Loucy (cell line): ENCODE measurements around the gene PALM3.
A peak's percentile ranks its signal among the peaks of the same experiment; 100 is the strongest.

ENCODE experiments used
- H2AFZ ChIP-seq: fragments of 200-600 bp; sonication (generic); 2 replicates; pipeline ENCODE4 v1.6.0; 2016; ENCODE audit warnings: antibody characterized with exemption, mild to moderate bottlenecking, low read length, moderate library complexity
- H3F3A ChIP-seq: fragments of 200-600 bp; 2 replicates; pipeline ENCODE4 v1.6.0; 2016; ENCODE audit warnings: antibody characterized with exemption, low read depth, mild to moderate bottlenecking
- H3K27me3 ChIP-seq: fragments of 200-600 bp; sonication (generic); 2 replicates; pipeline ENCODE4 v1.6.1; 2014; ENCODE audit warnings: low read length, mild to moderate bottlenecking; ENCODE audit not compliant: insufficient read depth, poor library complexity, severe bottlenecking
- H3K36me3 ChIP-seq: fragments of 200-600 bp; sonication (generic); 2 replicates; pipeline ENCODE4 v1.6.1; 2016; ENCODE audit warnings: low read length; ENCODE audit not compliant: insufficient read depth
- H3K4me1 ChIP-seq: fragments of 200-600 bp; sonication (generic); 2 replicates; pipeline ENCODE4 v1.5.1; 2014; ENCODE audit warnings: low read length, mild to moderate bottlenecking; ENCODE audit not compliant: insufficient read depth, poor library complexity, severe bottlenecking
- H3K4me2 ChIP-seq: fragments of 200-600 bp; sonication (generic); 2 replicates; pipeline ENCODE4 v1.6.0; 2014; ENCODE audit warnings: antibody characterized with exemption, low read length, low read depth, mild to moderate bottlenecking; ENCODE audit not compliant: poor library complexity, severe bottlenecking
- H3K4me3 ChIP-seq: fragments of 200-600 bp; sonication (generic); 2 replicates; pipeline ENCODE4 v1.5.1; 2014; ENCODE audit warnings: low read length, mild to moderate bottlenecking, mixed read lengths; ENCODE audit not compliant: poor library complexity, severe bottlenecking
- H3K79me2 ChIP-seq: fragments of 200-600 bp; sonication (generic); 2 replicates; pipeline ENCODE4 v1.6.1; 2014; ENCODE audit warnings: low read length; ENCODE audit not compliant: insufficient read depth
- H3K9ac ChIP-seq: fragments of 200-600 bp; sonication (generic); 2 replicates; pipeline ENCODE4 v1.6.0; 2014; ENCODE audit warnings: mild to moderate bottlenecking, low read depth, low read length, moderate library complexity; ENCODE audit not compliant: poor library complexity, severe bottlenecking
- H3K9me2 ChIP-seq: fragments of 200-600 bp; sonication (generic); replicated peaks from 2 replicates; pipeline ENCODE4 v1.6.1; 2016; ENCODE audit warnings: low read depth, low read length, mixed read lengths
- H3K9me3 ChIP-seq: fragments of 200-600 bp; sonication (generic); 2 replicates; pipeline ENCODE4 v1.6.1; 2014; ENCODE audit warnings: mild to moderate bottlenecking, antibody characterized with exemption, low read length, low read depth; ENCODE audit not compliant: insufficient read depth
- H4K20me1 ChIP-seq: fragments of 200-600 bp; sonication (generic); 2 replicates; pipeline ENCODE4 v1.6.0; 2014; ENCODE audit warnings: antibody characterized with exemption, low read length, mild to moderate bottlenecking; ENCODE audit not compliant: insufficient read depth, poor library complexity, severe bottlenecking
- CTCF ChIP-seq: fragments of 200-600 bp; sonication (generic); conservative IDR thresholded peaks from 2 replicates; pipeline ENCODE4 v1.5.1; 2014; ENCODE audit warnings: mild to moderate bottlenecking, antibody characterized with exemption, low read length
- EZH2phosphoT487 ChIP-seq: fragments of 200-600 bp; IDR thresholded peaks from 2 replicates; pipeline ENCODE4 v1.6.1; 2018; ENCODE audit warnings: antibody characterized with exemption, mild to moderate bottlenecking, moderate library complexity, borderline replicate concordance

PALM3 gene

GRCh38 chr19:14101003-14101545 is 39.2 kb upstream of the PALM3 start:
- Histone ChIP-seq H3K4me3 (no peak overlapping the region), H3K27me3 (no peaks in the 10 kb centered on the region), H3K9me2 (no peaks in the 10 kb centered on the region), H3K36me3 (no peaks in the 10 kb centered on the region; the same call in 1 of the 2 replicates), H3K79me2 (no peaks in the 10 kb centered on the region), H4K20me1 (no peaks in the 10 kb centered on the region), H3K4me2 (no peak overlapping the region), H3F3A (no peaks in the 10 kb centered on the region), H3K9me3 (no peaks in the 10 kb centered on the region), H3K4me1 (no peaks in the 10 kb centered on the region), H3K9ac (no peak overlapping the region), H2AFZ (no peak overlapping the region)
- TF ChIP-seq CTCF = no peak

- no peaks in the 10 kb centered on the region for H3K9me2 ChIP-seq
- no peaks in the 10 kb centered on the region for H3K79me2 ChIP-seq
- H3K9ac ChIP-seq = no peak overlapping the region
- no peak overlapping the region for H3K4me3 ChIP-seq
- no peaks in the 10 kb centered on the region for H3K4me1 ChIP-seq
- H3K36me3 ChIP-seq = no peaks in the 10 kb centered on the region
- H2AFZ ChIP-seq = no peak overlapping the region
- H3F3A ChIP-seq = no peaks in the 10 kb centered on the region
- no peaks in the 10 kb centered on the region for H3K9me3 ChIP-seq
- TF ChIP-seq EZH2phosphoT487 = no peak
- peak; percentile 54 for TF ChIP-seq CTCF
- no peaks in the 10 kb centered on the region for H3K27me3 ChIP-seq
- H3K4me2 ChIP-seq = no peak overlapping the region
- H4K20me1 ChIP-seq = no peaks in the 10 kb centered on the region
These were observed 35.8 kb upstream of the PALM3 start for GRCh38 chr19:14097532-14098151.

GRCh38 chr19:14096272-14096992 is 34.6 kb upstream of the PALM3 start:
- no peaks in the 10 kb centered on the region for H3K9me2 ChIP-seq
- TF ChIP-seq EZH2phosphoT487 = no peak
- peak; percentile 37 for TF ChIP-seq CTCF
- H3F3A ChIP-seq = no peaks in the 10 kb centered on the region
- H3K79me2 ChIP-seq = 0 out of 2 replicates have a peak, but pooled peaks cover 5% of the 10 kb centered on the region
- H3K9ac ChIP-seq = no peak overlapping the region
- no peaks in the 10 kb centered on the region for H3K36me3 ChIP-seq
- no peak overlapping the region for H3K4me2 ChIP-seq
- H4K20me1 ChIP-seq = no peaks in the 10 kb centered on the region
- H3K9me3 ChIP-seq = no peaks in the 10 kb centered on the region
- H3K4me3 ChIP-seq = no peak overlapping the region
- H3K4me1 ChIP-seq = peaks cover 8% of the 10 kb centered on the region
- no peaks in the 10 kb centered on the region for H3K27me3 ChIP-seq
- no peak overlapping the region for H2AFZ ChIP-seq
